Nasal cavity respiratory epithelium epithelial cell of viscerocranial mucosa (primary cell): ENCODE measurements around the gene CTSC. TPM values are rescaled to one million over a fixed set of nuclear protein-coding genes. Genes with fewer than 3 reads are reported as not detected.

ENCODE experiments used
- total RNA-seq: library from RNA; depleted of rRNA; stranded (reverse); fragments of >200 nt; gene quantifications from 2 replicates; pipeline ENCODE4 v1.2.3, GENCODE V29; 2014

Gene CTSC
- 82.7 and 187 TPM in 2 replicates for total RNA-seq

DNA sequence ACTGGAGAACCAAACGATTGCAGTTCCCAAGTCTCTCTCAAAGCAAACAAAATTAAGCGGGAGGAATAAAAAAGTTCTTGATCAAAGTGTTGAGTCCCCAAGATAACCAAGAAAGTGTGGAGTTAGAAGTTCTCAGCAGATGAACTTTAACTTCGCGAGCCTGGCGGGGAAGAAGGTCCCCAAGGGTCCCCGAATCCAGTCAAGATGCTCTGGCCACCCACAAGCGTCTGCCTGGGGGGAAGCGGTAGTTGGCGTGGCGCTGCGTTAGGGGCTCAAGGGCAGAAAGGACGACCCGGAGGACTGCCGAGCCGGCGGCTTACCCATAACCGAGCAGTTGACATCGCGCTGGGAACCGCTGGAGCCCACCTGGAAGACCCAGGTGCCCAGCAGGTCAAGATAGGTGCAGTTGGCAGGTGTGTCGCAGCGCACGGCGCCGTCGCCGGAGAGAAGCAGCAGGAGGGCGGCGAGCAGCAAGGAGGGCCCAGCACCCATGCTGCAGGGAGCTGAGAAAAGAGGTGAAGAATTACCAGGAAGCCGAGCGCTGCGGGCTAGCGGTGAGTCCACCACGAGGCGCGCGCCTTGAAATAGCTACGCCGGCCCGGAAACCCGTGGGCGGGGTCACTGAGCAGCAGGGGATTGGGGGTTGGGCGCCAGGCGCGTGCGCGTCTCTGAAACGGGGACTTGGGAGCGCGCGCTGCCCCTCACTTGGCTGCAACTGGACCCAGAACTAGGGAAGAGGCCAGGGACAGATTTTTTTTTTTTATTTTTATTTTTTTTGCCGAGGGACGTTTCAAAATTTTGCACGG is at the start of gene CTSC:
Gene CTSC, minus strand, starts transcription at position 556 of the 806 bp plus-strand sequence. Its CDS starts 64 bp downstream, at position 492.

Other genes starting within 250 kb of the CTSC start
- gene RAB38, start 162.3 kb downstream of the CTSC start, total RNA-seq = 229 and 240 TPM in 2 replicates